Rectal smooth muscle tissue (tissue), 1 donor: ENCODE results near the gene DPH7.
"Not testable (repeated sequence)": the region's sequence is repeated elsewhere in the genome, so short reads cannot be mapped to it uniquely, and the experiment has no call there.

ENCODE experiments used
- H3K27ac ChIP-seq: one replicate; pipeline ENCODE4 v1.7.0; 2013; ENCODE audit warnings: low read depth, low read length, inconsistent platforms
- H3K27me3 ChIP-seq: one replicate; pipeline ENCODE4 v1.7.0; 2013; ENCODE audit warnings: low read length; ENCODE audit not compliant: control insufficient read depth, insufficient read depth
- H3K36me3 ChIP-seq: one replicate; pipeline ENCODE4 v1.7.0; 2013; ENCODE audit warnings: low read length; ENCODE audit not compliant: control insufficient read depth, insufficient read depth
- H3K4me1 ChIP-seq: one replicate; pipeline ENCODE4 v1.7.0; 2013; ENCODE audit warnings: low read length; ENCODE audit not compliant: control insufficient read depth, insufficient read depth
- H3K4me3 ChIP-seq: one replicate; pipeline ENCODE4 v1.7.0; 2013; ENCODE audit warnings: low read length
- H3K9ac ChIP-seq: one replicate; pipeline ENCODE4 v1.7.0; 2013; ENCODE audit warnings: low read length

The DPH7 gene

DNA sequence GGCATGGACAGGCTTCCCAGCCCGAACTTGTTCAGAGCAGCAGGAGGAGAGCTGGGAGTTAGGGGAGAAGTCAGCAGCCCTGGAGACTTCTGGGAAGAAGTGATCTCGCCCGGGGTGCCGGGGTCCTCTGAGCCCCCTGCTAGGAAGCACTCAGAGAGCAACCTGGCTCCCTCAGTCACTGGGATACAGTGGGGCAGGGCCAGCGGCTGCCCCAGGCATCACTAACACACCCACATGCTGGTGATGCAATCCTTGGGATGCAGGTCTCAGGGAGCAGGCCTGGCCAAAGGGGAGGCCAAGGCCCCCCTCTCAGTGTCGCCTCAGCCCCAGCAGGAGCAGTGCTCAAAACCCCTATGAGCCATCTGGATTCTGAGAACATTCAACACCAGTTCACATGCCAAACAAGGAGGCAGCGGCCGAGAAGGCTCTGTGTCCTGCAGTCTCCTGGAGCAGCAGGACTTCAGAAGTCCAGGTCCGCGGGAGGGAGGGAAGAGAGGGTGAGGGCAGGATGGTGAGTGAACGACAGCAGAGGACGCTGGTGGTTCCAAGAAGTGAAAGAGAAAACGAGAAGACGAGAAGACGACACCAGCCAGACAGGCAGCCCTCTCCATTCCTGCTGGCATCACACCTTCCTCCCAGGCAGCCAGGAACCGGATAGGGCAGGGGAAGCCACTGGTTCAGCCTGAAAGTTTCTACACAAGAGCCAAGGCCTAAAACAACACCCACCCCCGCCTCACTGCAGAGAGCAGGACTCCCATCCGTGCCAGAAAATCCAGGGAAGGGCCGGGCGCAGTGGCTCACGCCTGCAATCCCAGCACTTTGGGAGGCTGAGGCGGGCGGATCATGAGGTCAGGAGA, 30.8 kb downstream of the DPH7 start:
- no peaks in the 10 kb centered on the region for H3K27me3 ChIP-seq
- H3K4me3 ChIP-seq: no peak overlapping the region
- no peak overlapping the region for H3K9ac ChIP-seq
- H3K4me1 ChIP-seq: no peaks in the 10 kb centered on the region
- H3K27ac ChIP-seq: no peak overlapping the region
- no peaks in the 10 kb centered on the region for H3K36me3 ChIP-seq

GRCh38 chr9:137545123-137545522, 33.6 kb downstream of the DPH7 start:
- H3K4me3 ChIP-seq: no peak overlapping the region
- no peaks in the 10 kb centered on the region for H3K4me1 ChIP-seq
- H3K27ac ChIP-seq: no peak overlapping the region
- H3K27me3 ChIP-seq: no peaks in the 10 kb centered on the region
- no peak overlapping the region for H3K9ac ChIP-seq
- peaks cover 3% of the 10 kb centered on the region for H3K36me3 ChIP-seq

GRCh38 chr9:137544176-137544760, 34.5 kb downstream of the DPH7 start:
- no peaks in the 10 kb centered on the region for H3K27me3 ChIP-seq
- H3K9ac ChIP-seq: no peak overlapping the region
- H3K36me3 ChIP-seq: peaks cover 3% of the 10 kb centered on the region
- no peak overlapping the region for H3K27ac ChIP-seq
- no peaks in the 10 kb centered on the region for H3K4me1 ChIP-seq
- H3K4me3 ChIP-seq: no peak overlapping the region

DNA sequence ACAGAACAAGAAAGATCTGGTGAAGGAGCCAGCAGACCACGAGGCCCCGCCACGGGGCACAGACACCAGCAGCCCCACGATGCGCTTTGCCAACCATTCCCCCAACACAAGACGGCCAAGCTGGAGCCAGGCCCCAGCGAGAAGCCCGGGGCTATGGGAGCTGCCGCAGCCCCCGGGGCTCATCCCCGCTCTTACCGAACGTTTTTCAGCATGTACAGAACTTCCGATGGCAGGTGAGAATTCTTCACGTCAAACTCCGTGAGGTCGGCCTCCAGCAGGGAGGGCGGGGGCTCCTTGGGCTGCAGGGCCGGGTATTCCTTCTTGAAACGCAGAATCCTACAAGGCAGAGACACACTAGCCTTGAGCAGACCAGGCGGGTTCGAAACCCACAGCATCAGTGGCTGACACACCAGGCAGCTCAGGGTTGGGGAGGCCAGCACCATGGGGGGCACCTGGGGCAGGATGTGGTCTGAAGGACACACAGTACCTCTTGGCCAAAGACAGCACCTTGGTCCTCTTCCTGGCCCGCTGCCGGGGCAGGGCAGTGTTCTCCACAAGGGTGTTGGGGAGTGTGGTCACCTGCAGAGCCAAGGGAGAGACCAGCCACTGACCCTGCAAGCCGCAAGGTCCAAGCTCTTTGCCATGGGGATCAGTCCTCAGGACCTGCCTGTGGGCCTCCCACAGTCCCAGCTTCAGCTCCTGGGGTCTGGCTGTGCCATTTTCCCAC, 35.3 kb downstream of the DPH7 start:
- Histone ChIP-seq H3K36me3 (peaks cover 3% of the 10 kb centered on the region), H3K4me3 (no peak overlapping the region), H3K9ac (no peak overlapping the region), H3K27me3 (no peaks in the 10 kb centered on the region), H3K4me1 (no peaks in the 10 kb centered on the region), H3K27ac (no peak overlapping the region)

DNA sequence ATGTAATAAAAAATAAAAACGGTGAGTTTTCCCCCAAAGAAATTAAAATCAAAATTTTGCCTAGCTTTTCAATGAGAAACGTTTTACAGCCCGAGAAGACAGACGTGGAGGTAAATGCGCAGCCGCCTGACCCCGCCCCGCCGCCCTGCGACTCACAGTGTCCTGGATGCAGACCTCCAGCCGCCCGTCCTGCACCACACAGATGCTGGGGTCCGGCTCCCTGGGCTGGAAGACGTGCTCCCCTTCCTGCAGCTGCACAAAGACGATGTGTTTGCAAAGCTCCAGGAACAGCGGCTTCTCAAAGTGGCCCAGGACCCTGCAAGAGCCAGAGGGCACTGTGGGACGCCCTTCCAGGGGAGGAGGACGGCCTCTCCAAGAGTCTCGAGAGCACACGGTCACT, 36.2 kb downstream of the DPH7 start:
- no peak overlapping the region for H3K4me3 ChIP-seq
- no peaks in the 10 kb centered on the region for H3K27me3 ChIP-seq
- no peak overlapping the region for H3K27ac ChIP-seq
- H3K4me1 ChIP-seq: no peaks in the 10 kb centered on the region
- H3K36me3 ChIP-seq: peaks cover 7% of the 10 kb centered on the region
- no peak overlapping the region for H3K9ac ChIP-seq

- Histone ChIP-seq H3K4me1 (no peaks in the 10 kb centered on the region), H3K27ac (no peak overlapping the region), H3K27me3 (no peaks in the 10 kb centered on the region), H3K36me3 (peaks cover 7% of the 10 kb centered on the region), H3K4me3 (no peak overlapping the region), H3K9ac (no peak overlapping the region)
These were observed 38.2 kb downstream of the DPH7 start for GRCh38 chr9:137540536-137540935.

DNA sequence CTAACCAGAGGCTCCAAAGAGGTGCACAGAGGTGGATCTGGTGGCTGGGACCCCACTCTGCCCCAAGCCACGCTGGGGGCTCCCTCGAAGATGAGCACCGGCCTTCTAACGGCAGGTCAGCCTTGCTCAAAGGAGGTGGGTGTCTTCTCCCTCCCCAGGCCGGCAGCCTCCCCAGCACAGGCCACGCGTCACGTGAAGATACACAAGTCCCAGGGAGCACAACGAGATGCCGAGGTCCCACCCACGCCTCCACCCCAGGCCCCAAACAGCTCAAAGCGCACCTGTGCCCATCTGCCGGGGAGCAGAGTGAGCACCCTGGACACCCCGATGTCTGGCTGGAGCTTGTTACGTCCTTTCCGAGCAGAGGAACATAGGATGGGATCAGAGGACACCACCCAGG, 40.7 kb downstream of the DPH7 start:
- H3K4me3 ChIP-seq: no peak overlapping the region
- H3K36me3 ChIP-seq: peaks cover 7% of the 10 kb centered on the region
- no peaks in the 10 kb centered on the region for H3K4me1 ChIP-seq

DNA sequence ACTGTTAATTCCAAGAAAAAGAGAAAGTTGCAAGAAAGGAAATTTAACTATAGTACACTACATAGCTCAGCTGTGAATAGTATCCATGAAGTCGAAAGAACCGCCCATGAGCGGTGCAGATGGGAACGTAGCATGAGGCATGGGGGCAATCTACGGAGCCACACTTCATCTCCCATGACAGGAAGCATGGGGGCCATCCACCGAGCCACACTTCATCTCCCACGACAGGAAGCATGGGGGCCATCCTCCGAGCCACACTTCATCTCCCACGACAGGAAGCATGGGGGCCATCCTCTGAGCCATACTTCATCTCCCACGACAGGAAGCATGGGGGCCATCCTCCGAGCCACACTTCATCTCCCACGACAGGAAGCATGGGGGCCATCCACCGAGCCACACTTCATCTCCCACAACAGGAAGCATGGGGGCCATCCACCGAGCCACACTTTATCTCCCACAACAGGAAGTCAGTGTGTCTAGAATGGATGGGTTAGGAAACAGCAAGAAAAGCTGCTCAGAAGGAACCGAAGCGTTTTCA, 42.1 kb downstream of the DPH7 start:
- not testable (repeated sequence) for H3K4me1 ChIP-seq, H3K36me3 ChIP-seq, H3K27ac ChIP-seq, H3K9ac ChIP-seq, H3K27me3 ChIP-seq, H3K4me3 ChIP-seq

More for the DNA sequence above, 40.7 kb downstream of the DPH7 start:
- no peak overlapping the region for H3K27ac ChIP-seq
- no peaks in the 10 kb centered on the region for H3K27me3 ChIP-seq
- H3K9ac ChIP-seq: no peak overlapping the region

GRCh38 chr9:137535120-137535428, 43.7 kb downstream of the DPH7 start:
- Histone ChIP-seq H3K4me1 (no peaks in the 10 kb centered on the region), H3K36me3 (peaks cover 4% of the 10 kb centered on the region), H3K4me3 (no peak overlapping the region), H3K9ac (no peak overlapping the region), H3K27ac (no peak overlapping the region), H3K27me3 (no peaks in the 10 kb centered on the region)

DNA sequence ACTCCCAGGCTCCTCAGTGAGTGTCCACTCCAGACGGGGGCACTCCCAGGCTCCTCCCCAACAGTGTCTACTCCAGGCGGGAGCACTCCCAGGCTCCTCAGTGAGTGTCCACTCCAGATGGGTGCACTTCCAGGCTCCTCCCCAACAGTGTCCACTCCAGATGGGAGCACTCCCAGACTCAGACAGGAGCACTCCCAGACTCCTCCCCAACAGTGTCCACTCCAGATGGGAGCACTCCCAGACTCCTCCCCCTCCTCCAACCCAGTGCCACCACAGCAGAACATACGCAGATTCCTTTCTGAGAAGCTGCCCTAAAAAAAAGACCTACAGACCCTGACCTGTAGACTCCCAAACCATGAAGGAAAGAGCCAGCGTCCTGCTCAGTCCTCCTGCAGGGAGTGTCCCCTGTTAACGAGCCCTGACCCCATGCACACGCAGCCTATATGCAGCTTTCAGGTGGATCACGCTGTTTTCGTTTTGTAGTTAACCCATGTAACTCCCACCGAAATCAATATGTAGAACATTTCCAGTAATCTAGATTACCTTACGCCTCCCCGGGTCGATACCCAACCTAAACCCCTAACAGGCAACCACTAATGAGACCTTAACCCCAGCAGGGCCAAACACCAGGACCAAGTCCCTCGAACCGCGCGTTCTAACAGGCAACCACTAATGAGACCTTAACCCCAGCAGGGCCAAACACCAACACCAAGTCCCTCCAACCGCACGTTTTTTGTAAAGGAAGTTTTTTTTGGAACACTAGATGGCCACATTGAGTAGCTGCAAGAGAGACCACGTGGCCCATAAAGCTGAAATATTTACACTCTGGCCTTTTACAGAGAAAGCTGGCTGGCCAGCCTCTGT, 44.2 kb downstream of the DPH7 start:
- Histone ChIP-seq H3K27ac (no peak overlapping the region), H3K27me3 (no peaks in the 10 kb centered on the region), H3K36me3 (peaks cover 4% of the 10 kb centered on the region), H3K4me3 (no peak overlapping the region), H3K9ac (no peak overlapping the region), H3K4me1 (no peaks in the 10 kb centered on the region)

- not testable (repeated sequence) for H3K36me3 ChIP-seq, H3K9ac ChIP-seq, H3K4me3 ChIP-seq, H3K27me3 ChIP-seq, H3K27ac ChIP-seq, H3K4me1 ChIP-seq
These were observed 45.7 kb downstream of the DPH7 start for GRCh38 chr9:137532891-137533468.
